Astrocyte (in vitro differentiated cells and primary cell): ENCODE data around the gene KRTAP4-7. TPM values are rescaled to one million over a fixed set of nuclear protein-coding genes. Genes with fewer than 3 reads are reported as not detected.
"Not testable (repeated sequence)": the region's sequence is repeated elsewhere in the genome, so short reads cannot be mapped to it uniquely, and the experiment has no call there.

Source experiments
- DNase-seq: peaks from one replicate; pipeline ENCODE4 v3.0.0-alpha.2; 2010; ENCODE audit warnings: low read depth
- FAIRE-seq: peaks from 2 replicates; lab custom pipeline; 2011; peaks lifted over from hg19 to GRCh38; lab: Jason Lieb, UNC
- H2AFZ ChIP-seq: 2 replicates; pipeline ENCODE4 v1.6.0; 2012; ENCODE audit warnings: low read depth, low read length, inconsistent platforms
- H3K27ac ChIP-seq: 2 replicates; pipeline ENCODE4 v1.5.1; 2011; ENCODE audit warnings: low read depth, low read length, inconsistent platforms
- H3K27me3 ChIP-seq: 2 replicates; pipeline ENCODE4 v1.6.0; 2011; ENCODE audit warnings: low read length, inconsistent platforms; ENCODE audit not compliant: insufficient read depth
- H3K36me3 ChIP-seq: 2 replicates; pipeline ENCODE4 v1.5.1; 2011; ENCODE audit warnings: low read length, inconsistent platforms; ENCODE audit not compliant: insufficient read depth
- H3K4me1 ChIP-seq: 2 replicates; pipeline ENCODE4 v1.5.1; 2011; ENCODE audit warnings: low read length, inconsistent platforms; ENCODE audit not compliant: insufficient read depth
- H3K4me2 ChIP-seq: 2 replicates; pipeline ENCODE4 v1.6.0; 2012; ENCODE audit warnings: low read length, inconsistent platforms
- H3K4me3 ChIP-seq: 2 replicates; pipeline ENCODE4 v1.5.1; 2011; ENCODE audit warnings: low read depth, mild to moderate bottlenecking, low read length, inconsistent platforms; ENCODE audit not compliant: insufficient read depth
- H3K79me2 ChIP-seq: 2 replicates; pipeline ENCODE4 v1.6.0; 2012; ENCODE audit warnings: mild to moderate bottlenecking, low read length, inconsistent platforms; ENCODE audit not compliant: insufficient read depth
- H3K9ac ChIP-seq: 2 replicates; pipeline ENCODE4 v1.6.0; 2012; ENCODE audit warnings: mild to moderate bottlenecking, low read length, inconsistent platforms
- H3K9me3 ChIP-seq: 2 replicates; pipeline ENCODE4 v1.5.1; 2012; ENCODE audit warnings: low read depth, mild to moderate bottlenecking, low read length, inconsistent platforms; ENCODE audit not compliant: insufficient read depth
- H4K20me1 ChIP-seq: 2 replicates; pipeline ENCODE4 v1.6.0; 2012; ENCODE audit warnings: low read length, inconsistent platforms; ENCODE audit not compliant: insufficient read depth
- H3K27ac Mint-ChIP-seq: one replicate; pipeline ENCODE4 v1.8.0; 2021; ENCODE audit warnings: mild to moderate bottlenecking, mixed read lengths; ENCODE audit not compliant: unreplicated experiment
- H3K27me3 Mint-ChIP-seq: one replicate; pipeline ENCODE4 v1.8.0; 2021; ENCODE audit warnings: low read depth, mixed read lengths; ENCODE audit not compliant: unreplicated experiment
- H3K36me3 Mint-ChIP-seq: one replicate; pipeline ENCODE4 v1.8.0; 2021; ENCODE audit warnings: low read depth, mixed read lengths; ENCODE audit not compliant: unreplicated experiment
- H3K4me1 Mint-ChIP-seq: one replicate; pipeline ENCODE4 v1.8.0; 2021; ENCODE audit warnings: low read depth, mixed read lengths; ENCODE audit not compliant: unreplicated experiment
- H3K4me3 Mint-ChIP-seq: one replicate; pipeline ENCODE4 v1.8.0; 2021; ENCODE audit warnings: mild to moderate bottlenecking, moderate library complexity, mixed read lengths; ENCODE audit not compliant: unreplicated experiment
- H3K9me3 Mint-ChIP-seq: one replicate; pipeline ENCODE4 v1.8.0; 2021; ENCODE audit warnings: mild to moderate bottlenecking, mixed read lengths; ENCODE audit not compliant: unreplicated experiment
- EZH2 ChIP-seq: IDR thresholded peaks from 2 replicates; pipeline ENCODE4 v1.6.1; 2012; ENCODE audit warnings: mild to moderate bottlenecking, low read length, inconsistent platforms; ENCODE audit not compliant: insufficient read depth
- total RNA-seq: library from RNA; stranded (reverse); gene quantifications from 2 replicates; pipeline ENCODE4 v1.2.1, GENCODE V29; 2021
- TF ChIP-seq, protein P1 (sequence below): IDR thresholded peaks from 2 replicates; pipeline ENCODE4 v1.5.1; 2011; ENCODE audit warnings: low read depth, mild to moderate bottlenecking, inconsistent platforms, low read length, moderate library complexity; ENCODE audit not compliant: insufficient read depth

The KRTAP4-7 gene
- total RNA-seq, 1 donor from 2014 or later = not detected

DNA sequence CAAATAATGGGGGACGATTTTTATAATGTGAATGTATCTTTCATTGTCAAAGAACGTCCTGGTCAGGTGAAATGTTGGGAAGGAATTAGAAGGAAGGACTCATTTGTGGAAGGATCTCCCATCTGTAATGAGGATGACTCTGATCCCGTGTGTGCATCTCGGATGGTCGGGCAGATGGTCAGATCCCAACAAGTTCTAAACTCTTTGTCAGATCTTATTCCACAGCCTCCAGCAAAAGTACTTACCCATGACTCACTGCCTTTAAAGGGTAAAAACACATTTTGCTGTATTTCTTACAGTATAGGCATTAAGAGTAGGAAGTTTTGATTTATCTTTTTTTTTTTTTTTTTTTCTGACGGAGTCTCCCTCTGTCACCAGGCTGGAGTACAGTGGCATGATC, 14.5 kb downstream of the KRTAP4-7 start:
- Histone ChIP-seq H3K9me3 (no peaks in the 10 kb centered on the region), H3K27ac (no peak overlapping the region), H2AFZ (no peak overlapping the region), H3K79me2 (no peaks in the 10 kb centered on the region), H4K20me1 (no peaks in the 10 kb centered on the region), H3K9ac (no peak overlapping the region), H3K36me3 (no peaks in the 10 kb centered on the region), H3K4me1 (peaks cover 3% of the 10 kb centered on the region), H3K4me2 (peak overlapping the region; percentile 41), H3K27me3 (no peaks in the 10 kb centered on the region), H3K4me3 (no peak overlapping the region)
- Mint-ChIP-seq H3K9me3 (peaks cover 2% of the 10 kb centered on the region), H3K27ac (peak overlapping the region; percentile 48), H3K4me1 (peaks cover 22% of the 10 kb centered on the region), H3K27me3 (no peaks in the 10 kb centered on the region), H3K36me3 (no peaks in the 10 kb centered on the region), H3K4me3 (no peak overlapping the region)
- TF ChIP-seq, protein P1, sequence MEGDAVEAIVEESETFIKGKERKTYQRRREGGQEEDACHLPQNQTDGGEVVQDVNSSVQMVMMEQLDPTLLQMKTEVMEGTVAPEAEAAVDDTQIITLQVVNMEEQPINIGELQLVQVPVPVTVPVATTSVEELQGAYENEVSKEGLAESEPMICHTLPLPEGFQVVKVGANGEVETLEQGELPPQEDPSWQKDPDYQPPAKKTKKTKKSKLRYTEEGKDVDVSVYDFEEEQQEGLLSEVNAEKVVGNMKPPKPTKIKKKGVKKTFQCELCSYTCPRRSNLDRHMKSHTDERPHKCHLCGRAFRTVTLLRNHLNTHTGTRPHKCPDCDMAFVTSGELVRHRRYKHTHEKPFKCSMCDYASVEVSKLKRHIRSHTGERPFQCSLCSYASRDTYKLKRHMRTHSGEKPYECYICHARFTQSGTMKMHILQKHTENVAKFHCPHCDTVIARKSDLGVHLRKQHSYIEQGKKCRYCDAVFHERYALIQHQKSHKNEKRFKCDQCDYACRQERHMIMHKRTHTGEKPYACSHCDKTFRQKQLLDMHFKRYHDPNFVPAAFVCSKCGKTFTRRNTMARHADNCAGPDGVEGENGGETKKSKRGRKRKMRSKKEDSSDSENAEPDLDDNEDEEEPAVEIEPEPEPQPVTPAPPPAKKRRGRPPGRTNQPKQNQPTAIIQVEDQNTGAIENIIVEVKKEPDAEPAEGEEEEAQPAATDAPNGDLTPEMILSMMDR = no peak
- FAIRE-seq = peak; percentile 59
- peak; percentile 29 for DNase-seq

DNA sequence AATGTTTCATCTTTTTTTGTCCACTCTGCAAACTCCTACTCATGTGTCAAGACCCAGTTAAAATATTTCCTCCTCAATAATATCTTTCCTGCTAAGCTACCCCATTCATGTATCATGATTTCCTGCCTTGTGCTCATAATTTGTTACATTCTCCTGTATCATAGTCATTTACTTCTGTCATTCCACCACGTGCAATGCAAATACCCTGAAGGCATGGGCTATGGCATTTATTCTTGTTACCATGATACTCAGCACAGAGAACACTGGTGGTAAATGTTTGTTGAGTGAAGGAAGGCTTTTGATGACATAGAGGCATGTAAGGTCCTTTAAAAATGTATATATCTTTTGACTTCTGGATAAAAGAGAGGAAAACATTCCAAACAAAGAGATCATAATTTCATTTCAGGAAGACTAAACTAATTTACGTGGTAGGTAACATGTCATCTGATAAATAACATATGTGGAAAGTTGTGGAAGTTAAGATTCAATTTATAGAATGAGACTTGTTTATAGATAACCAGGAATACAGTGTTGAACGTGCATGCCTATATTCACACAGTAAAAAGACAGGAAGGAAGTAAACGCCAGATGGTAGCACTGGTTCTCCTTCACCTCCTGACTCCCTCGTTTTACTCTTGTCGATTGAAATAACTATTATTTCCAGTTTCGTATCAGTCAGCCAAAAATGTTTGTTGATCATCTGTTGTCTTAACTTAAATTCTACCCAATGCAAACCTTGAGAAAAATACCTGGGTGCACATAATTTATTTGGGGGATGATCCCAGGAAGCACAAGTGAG, 15.9 kb downstream of the KRTAP4-7 start:
- peak overlapping the region; percentile 25 for H3K27ac ChIP-seq
- not testable (repeated sequence) for H3K9ac ChIP-seq, H3K27me3 Mint-ChIP-seq, H3K79me2 ChIP-seq, H3K4me3 ChIP-seq, H3K4me3 Mint-ChIP-seq, H3K9me3 ChIP-seq, H3K27me3 ChIP-seq, H3K4me1 ChIP-seq, H3K4me2 ChIP-seq, H4K20me1 ChIP-seq, H2AFZ ChIP-seq, H3K36me3 Mint-ChIP-seq, H3K36me3 ChIP-seq, H3K9me3 Mint-ChIP-seq
- H3K27ac Mint-ChIP-seq = peak overlapping the region; percentile 59
- peaks cover 30% of the 10 kb centered on the region for H3K4me1 Mint-ChIP-seq
- DNase-seq (peak; percentile 40), FAIRE-seq (peak; percentile 80)

DNA sequence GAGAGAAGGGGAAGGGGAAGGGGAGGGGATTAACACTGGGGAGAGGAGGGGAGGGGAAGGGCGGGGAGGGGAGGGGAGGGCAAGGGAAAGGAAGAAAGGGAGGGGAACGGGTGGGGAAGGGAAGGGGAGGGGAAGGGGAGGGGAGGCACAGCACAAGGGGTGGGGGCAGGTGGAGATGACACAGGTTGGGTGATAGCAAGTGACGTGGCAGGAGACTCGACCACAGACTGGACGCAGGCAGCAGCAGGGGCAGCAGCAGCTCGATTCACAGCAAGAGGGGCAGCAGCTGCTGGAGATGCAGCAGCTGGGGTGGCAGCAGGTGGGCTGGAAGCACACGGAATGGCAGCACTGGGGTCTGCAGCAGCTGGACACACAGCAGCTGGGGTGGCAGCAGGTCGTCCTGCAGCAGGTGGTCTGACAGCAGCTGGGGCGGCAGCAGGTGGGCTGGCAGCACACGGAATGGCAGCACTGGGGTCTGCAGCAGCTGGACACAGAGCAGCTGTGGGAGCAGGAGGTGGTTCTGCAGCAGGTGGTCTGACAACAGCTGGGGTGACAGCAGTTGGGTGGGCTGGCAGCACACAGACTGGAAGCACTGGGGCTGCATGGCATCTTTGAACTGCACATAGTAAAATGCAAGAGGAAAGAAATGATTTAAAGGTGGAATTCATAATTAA, 17.8 kb downstream of the KRTAP4-7 start, which contains the start of gene KRTAP4-16:
TSS of gene KRTAP4-16 (minus strand) at position 624 of the 674 bp plus-strand sequence. CDS start at position 624, 0 bp downstream.
- H3K4me1 ChIP-seq = peaks cover 8% of the 10 kb centered on the region
- H3K27ac Mint-ChIP-seq = peak within 1 kb of the TSS; percentile 18
- H3K36me3 ChIP-seq = no peaks in the 10 kb centered on the region
- no peaks in the 10 kb centered on the region for H3K9me3 ChIP-seq
- no peak for TF ChIP-seq EZH2
- TF ChIP-seq, protein P1 = no peak
- H3K27ac ChIP-seq = peak within 1 kb of the TSS; percentile 17
- no peaks in the 10 kb centered on the region for H3K27me3 ChIP-seq
- H3K36me3 Mint-ChIP-seq = no peaks in the 10 kb centered on the region
- no peaks in the 10 kb centered on the region for H3K79me2 ChIP-seq
- no peak within 1 kb of the TSS for H2AFZ ChIP-seq
- DNase-seq (no peak), FAIRE-seq (no peak)
- H3K9ac ChIP-seq = no peak within 1 kb of the TSS
- no peaks in the 10 kb centered on the region for H4K20me1 ChIP-seq
- H3K9me3 Mint-ChIP-seq = no peaks in the 10 kb centered on the region
- peaks cover 40% of the 10 kb centered on the region for H3K4me1 Mint-ChIP-seq
- peak within 1 kb of the TSS; percentile 30 for H3K4me2 ChIP-seq
- no peak within 1 kb of the TSS for H3K4me3 ChIP-seq
- H3K4me3 Mint-ChIP-seq = no peak within 1 kb of the TSS
- no peaks in the 10 kb centered on the region for H3K27me3 Mint-ChIP-seq
